ENCODE results near the gene THAP7.
A peak's percentile ranks its signal among the peaks of the same experiment; 100 is the strongest.
"Not testable (repeated sequence)": the region's sequence is repeated elsewhere in the genome, so short reads cannot be mapped to it uniquely, and the experiment has no call there.

Gene THAP7

GRCh38 chr22:21012446-21013407, 10.8 kb upstream of the THAP7 start:
- no peak for DNase-seq

- DNase-seq = no peak
Measured at GRCh38 chr22:21010426-21011113, 8.7 kb upstream of the THAP7 start.

GRCh38 chr22:21009638-21010425, 7.9 kb upstream of the THAP7 start:
- DNase-seq = peak; percentile 86

GRCh38 chr22:21009208-21009607, 7.3 kb upstream of the THAP7 start:
- DNase-seq = not testable (repeated sequence)

- DNase-seq = no peak
Measured at GRCh38 chr22:21003782-21004181, 1.9 kb upstream of the THAP7 start.

GRCh38 chr22:21000987-21001600, 824 bp downstream of the THAP7 start:
- no peak for DNase-seq

- no peak for DNase-seq
Measured at GRCh38 chr22:21000207-21000986, 1.5 kb downstream of the THAP7 start.

GRCh38 chr22:20999350-21000206, 2.3 kb downstream of the THAP7 start:
- DNase-seq = no peak

- no peak for DNase-seq
Measured at GRCh38 chr22:20998411-20999336, 3.2 kb downstream of the THAP7 start.

GRCh38 chr22:20997536-20998257, 4.2 kb downstream of the THAP7 start:
- no peak for DNase-seq

GRCh38 chr22:20996598-20997535, 5.1 kb downstream of the THAP7 start:
- DNase-seq = no peak

GRCh38 chr22:20996031-20996410, 5.9 kb downstream of the THAP7 start:
- no peak for DNase-seq

GRCh38 chr22:20995329-20996030, 6.4 kb downstream of the THAP7 start:
- DNase-seq = no peak

- DNase-seq = no peak
Measured at GRCh38 chr22:20994902-20995241, 7.0 kb downstream of the THAP7 start.

GRCh38 chr22:20994128-20994901, 7.6 kb downstream of the THAP7 start:
- DNase-seq = no peak

GRCh38 chr22:20993304-20994127, 8.4 kb downstream of the THAP7 start:
- no peak for DNase-seq

Data from islet precursor cell (in vitro differentiated cells).